Prostate gland (tissue), 2 donors: ENCODE results near the gene RIOK3. TPM values are rescaled to one million over a fixed set of nuclear protein-coding genes. Genes with fewer than 3 reads are reported as not detected.

Experiments
- DNase-seq: peaks from one replicate; pipeline ENCODE4 v3.0.0-alpha.2; 2019; ENCODE audit warnings: low spot score
- H3K27ac ChIP-seq, 2 donors: fragments of 200-600 bp; sonication (generic); 2 replicates each; pipeline ENCODE4 v1.5.1; 2017 to 2019
- H3K27me3 ChIP-seq: fragments of 200-600 bp; sonication (generic); replicated peaks from 2 replicates; pipeline ENCODE4 v1.5.1; 2019; ENCODE audit not compliant: insufficient read depth
- H3K36me3 ChIP-seq, 2 donors: fragments of 200-600 bp; sonication (generic); 1 replicate in 1 of 2; 2 replicates in 1 of 2; pipeline versions ENCODE4 v1.5.1 to v1.8.1; 2017 to 2019
- H3K4me1 ChIP-seq: fragments of 200-600 bp; sonication (generic); replicated peaks from 2 replicates; pipeline ENCODE4 v1.5.1; 2019
- H3K4me3 ChIP-seq, 2 donors: fragments of 200-600 bp; sonication (generic); 2 replicates each; pipeline ENCODE4 v1.5.1; 2017 to 2019
- H3K9me3 ChIP-seq: fragments of 200-600 bp; sonication (generic); 2 replicates; pipeline ENCODE4 v1.5.1; 2017
- CTCF ChIP-seq, 4 experiments: fragments of 200-600 bp in 2 of 4; fragments of 450-650 bp in 2 of 4; sonication (generic) in 2 of 4; IDR thresholded peaks; 1 replicate in 3 of 4; 2 replicates in 1 of 4; pipeline ENCODE4 v1.5.1; 2016 to 2019; ENCODE audit warnings: antibody characterized with exemption in 4 of 4, mild to moderate bottlenecking in 2 of 4, moderate library complexity in 2 of 4
- POLR2A ChIP-seq: fragments of 450-650 bp; IDR thresholded peaks from one replicate; pipeline ENCODE4 v1.6.1; 2016; ENCODE audit warnings: antibody characterized with exemption, mild to moderate bottlenecking
- POLR2AphosphoS5 ChIP-seq: sonication (generic); formaldehyde crosslinking; IDR thresholded peaks from one replicate; pipeline ENCODE4 v1.6.1; 2017; ENCODE audit warnings: antibody characterized with exemption
- WGBS: methylation state at CpG from one replicate; pipeline ENCODE4 v1.1.5; 2018; 5-methylcytosine and 5-hydroxymethylcytosine counted together
- intact Hi-C: fragments of 100-400 bp; cut with DNase I; formaldehyde crosslinking; loops from one replicate; pipeline ENCODE4 v1.14.2; 2022
- total RNA-seq, 2 donors: library from RNA; depleted of rRNA; stranded (reverse); fragments of >200 nt; gene quantifications; one replicate each; pipeline ENCODE4 v1.1.0, GENCODE V29; 2016

The RIOK3 gene
- total RNA-seq, 2 donors from 2014 or later, result 40.6 to 44.6 TPM

GRCh38 chr18:23450022-23450421 lies 3.1 kb upstream of the RIOK3 start:
- Histone ChIP-seq H3K36me3 (no peaks in the 10 kb centered on the region), H3K27me3 (no peaks in the 10 kb centered on the region), H3K27ac (no peak overlapping the region), H3K4me1 (peaks cover 2% of the 10 kb centered on the region), H3K4me3 (no peak overlapping the region), H3K9me3 (no peaks in the 10 kb centered on the region)
- intact Hi-C loops, result no loop called here
- 81% methylated on average over 4 of the region's 4 CpGs for WGBS
- DNase-seq, result no peak
- no peak for TF ChIP-seq CTCF (IDR thresholded peaks at IDR 0.05)
- TF ChIP-seq POLR2AphosphoS5, result no peak
- TF ChIP-seq POLR2A, result no peak

GRCh38 chr18:23451011-23451410 lies 2.1 kb upstream of the RIOK3 start:
- H3K36me3 ChIP-seq, result no peaks in the 10 kb centered on the region
- H3K9me3 ChIP-seq, result no peaks in the 10 kb centered on the region
- DNase-seq, result no peak
- no peak for TF ChIP-seq CTCF (IDR thresholded peaks at IDR 0.05)
- TF ChIP-seq POLR2A, result no peak
- TF ChIP-seq POLR2AphosphoS5, result no peak
- 94% methylated on average over 18 of the region's 18 CpGs for WGBS
- no peak overlapping the region for H3K4me3 ChIP-seq
- no peaks in the 10 kb centered on the region for H3K27me3 ChIP-seq
- H3K4me1 ChIP-seq, result peaks cover 2% of the 10 kb centered on the region
- intact Hi-C loops, result no loop called here
- no peak overlapping the region for H3K27ac ChIP-seq

- Histone ChIP-seq H3K36me3 (no peaks in the 10 kb centered on the region), H3K27ac (no peak overlapping the region), H3K9me3 (no peaks in the 10 kb centered on the region), H3K4me3 (no peak overlapping the region), H3K27me3 (no peaks in the 10 kb centered on the region), H3K4me1 (peaks cover 2% of the 10 kb centered on the region)
- TF ChIP-seq POLR2A (no peak), CTCF (IDR thresholded peaks at IDR 0.05) (no peak), POLR2AphosphoS5 (no peak)
- 89% methylated on average over 6 of the region's 6 CpGs for WGBS
- DNase-seq, result no peak
- intact Hi-C loops, result no loop called here
Observed at GRCh38 chr18:23451491-23451890, 1.6 kb upstream of the RIOK3 start.

- Histone ChIP-seq H3K4me3 (peak overlapping the region; percentile 89 to 91), H3K27me3 (no peaks in the 10 kb centered on the region), H3K9me3 (no peaks in the 10 kb centered on the region), H3K36me3 (no peaks in the 10 kb centered on the region), H3K27ac (peak overlapping the region; percentile 93 to 94), H3K4me1 (peaks cover 2% of the 10 kb centered on the region)
- intact Hi-C loops, result loop anchor here (2.0 kb wide), 1 partner anchor 52 kb away; no protein-coding TSS in a partner anchor
- TF ChIP-seq POLR2AphosphoS5 (no peak), CTCF (IDR thresholded peaks at IDR 0.05) (no peak)
- no peak for DNase-seq
- WGBS, result 43% methylated on average over 3 of the region's 3 CpGs
Observed at GRCh38 chr18:23452347-23452727, 750 bp upstream of the RIOK3 start.

- no peaks in the 10 kb centered on the region for H3K9me3 ChIP-seq
- H3K27ac ChIP-seq, result peak overlapping the region; percentile 93 to 94
- TF ChIP-seq POLR2AphosphoS5 (no peak), CTCF (IDR thresholded peaks at IDR 0.05) (no peak), POLR2A (peak; percentile 18)
- intact Hi-C loops, result loop anchor here (2.0 kb wide), 1 partner anchor 51 kb away; no protein-coding TSS in a partner anchor
- peaks cover 2% of the 10 kb centered on the region for H3K4me1 ChIP-seq
- peak overlapping the region; percentile 89 to 91 for H3K4me3 ChIP-seq
- H3K27me3 ChIP-seq, result no peaks in the 10 kb centered on the region
- H3K36me3 ChIP-seq, result no peaks in the 10 kb centered on the region
- DNase-seq, result peak; percentile 15
- under 1% methylated on average over 11 of the region's 11 CpGs for WGBS
Observed at GRCh38 chr18:23453680-23454058, 582 bp downstream of the RIOK3 start.
